ENCODE data around the gene IFT122. TPM values are rescaled to one million over a fixed set of nuclear protein-coding genes. Genes with fewer than 3 reads are reported as not detected.

The IFT122 gene
- total RNA-seq, 1 donor from 2014 or later = 41.6 TPM

DNA sequence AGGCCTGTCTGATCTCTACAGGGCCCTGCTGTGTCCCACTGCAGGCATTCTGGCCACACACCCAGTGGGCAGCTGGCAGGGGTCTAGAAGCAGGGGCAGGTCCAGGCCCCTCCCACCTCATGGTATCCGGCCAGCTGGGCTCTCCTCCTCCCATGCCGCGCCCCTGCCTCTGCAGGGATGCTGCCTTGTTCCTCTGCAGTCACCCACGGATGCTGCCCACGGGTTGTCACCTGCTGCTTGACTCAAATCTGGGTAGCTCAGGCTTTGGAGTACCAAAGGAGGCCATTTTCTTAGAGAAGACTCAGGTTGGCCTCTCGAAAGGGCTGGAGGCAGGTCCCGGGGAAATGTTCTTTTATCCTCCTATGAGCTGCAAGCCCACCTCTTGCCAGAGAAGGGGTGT lies 36.6 kb upstream of the IFT122 start:
- no peak overlapping the region for H3K4me3 Mint-ChIP-seq
- H3K27ac Mint-ChIP-seq = no peak overlapping the region
- TF ChIP-seq, protein P1, sequence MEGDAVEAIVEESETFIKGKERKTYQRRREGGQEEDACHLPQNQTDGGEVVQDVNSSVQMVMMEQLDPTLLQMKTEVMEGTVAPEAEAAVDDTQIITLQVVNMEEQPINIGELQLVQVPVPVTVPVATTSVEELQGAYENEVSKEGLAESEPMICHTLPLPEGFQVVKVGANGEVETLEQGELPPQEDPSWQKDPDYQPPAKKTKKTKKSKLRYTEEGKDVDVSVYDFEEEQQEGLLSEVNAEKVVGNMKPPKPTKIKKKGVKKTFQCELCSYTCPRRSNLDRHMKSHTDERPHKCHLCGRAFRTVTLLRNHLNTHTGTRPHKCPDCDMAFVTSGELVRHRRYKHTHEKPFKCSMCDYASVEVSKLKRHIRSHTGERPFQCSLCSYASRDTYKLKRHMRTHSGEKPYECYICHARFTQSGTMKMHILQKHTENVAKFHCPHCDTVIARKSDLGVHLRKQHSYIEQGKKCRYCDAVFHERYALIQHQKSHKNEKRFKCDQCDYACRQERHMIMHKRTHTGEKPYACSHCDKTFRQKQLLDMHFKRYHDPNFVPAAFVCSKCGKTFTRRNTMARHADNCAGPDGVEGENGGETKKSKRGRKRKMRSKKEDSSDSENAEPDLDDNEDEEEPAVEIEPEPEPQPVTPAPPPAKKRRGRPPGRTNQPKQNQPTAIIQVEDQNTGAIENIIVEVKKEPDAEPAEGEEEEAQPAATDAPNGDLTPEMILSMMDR (conservative IDR thresholded peaks at IDR 0.05) = no peak
- H3K9me3 Mint-ChIP-seq = no peaks in the 10 kb centered on the region
- H3K36me3 Mint-ChIP-seq = no peaks in the 10 kb centered on the region
- DNase-seq (ENCODE audit: extremely low spot score, unreplicated experiment) = no peak
- peaks cover 3% of the 10 kb centered on the region for H3K4me1 Mint-ChIP-seq (ENCODE audit: unreplicated experiment)
- no peaks in the 10 kb centered on the region for H3K27me3 Mint-ChIP-seq

DNA sequence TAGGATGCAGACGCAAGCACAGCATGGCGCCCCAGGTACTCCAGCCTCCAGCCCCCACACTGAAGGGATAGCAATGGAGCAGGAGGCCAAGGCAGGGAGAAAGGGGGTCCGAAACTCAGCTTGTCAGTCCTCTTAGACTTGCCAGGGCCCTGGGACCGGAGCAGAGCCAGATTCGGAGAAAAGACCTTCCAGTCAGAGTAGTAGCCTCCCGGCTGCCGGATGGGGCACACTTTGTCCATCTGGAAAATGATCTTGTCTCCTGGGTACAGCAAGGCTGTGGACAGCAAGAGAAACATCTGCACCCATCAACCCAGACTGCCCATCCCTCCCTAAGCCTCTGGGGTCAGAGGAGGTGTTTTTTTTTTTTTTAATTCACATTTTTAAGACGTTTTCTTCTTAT lies 35.9 kb upstream of the IFT122 start:
- no peaks in the 10 kb centered on the region for H3K4me1 Mint-ChIP-seq (ENCODE audit: unreplicated experiment)
- no peak for DNase-seq (ENCODE audit: extremely low spot score, unreplicated experiment)

GRCh38 chr3:129404610-129405009 lies 35.4 kb upstream of the IFT122 start:
- H3K27me3 Mint-ChIP-seq = no peaks in the 10 kb centered on the region

More for the DNA sequence above, 35.9 kb upstream of the IFT122 start:
- Mint-ChIP-seq H3K36me3 (no peaks in the 10 kb centered on the region), H3K27me3 (no peaks in the 10 kb centered on the region), H3K27ac (no peak overlapping the region), H3K4me3 (no peak overlapping the region), H3K9me3 (no peaks in the 10 kb centered on the region)
- TF ChIP-seq, protein P1 (conservative IDR thresholded peaks at IDR 0.05) = no peak

GRCh38 chr3:129409541-129409940 lies 30.5 kb upstream of the IFT122 start:
- no peak for DNase-seq (ENCODE audit: extremely low spot score, unreplicated experiment)
- TF ChIP-seq, protein P1 (conservative IDR thresholded peaks at IDR 0.05) = no peak
- Mint-ChIP-seq H3K4me3 (no peak overlapping the region), H3K27me3 (no peaks in the 10 kb centered on the region), H3K27ac (no peak overlapping the region), H3K4me1 (ENCODE audit: unreplicated experiment) (peaks cover 4% of the 10 kb centered on the region), H3K36me3 (no peaks in the 10 kb centered on the region), H3K9me3 (no peaks in the 10 kb centered on the region)

More at GRCh38 chr3:129404610-129405009, 35.4 kb upstream of the IFT122 start:
- no peaks in the 10 kb centered on the region for H3K9me3 Mint-ChIP-seq
- no peaks in the 10 kb centered on the region for H3K4me1 Mint-ChIP-seq (ENCODE audit: unreplicated experiment)
- no peak overlapping the region for H3K27ac Mint-ChIP-seq
- no peak for DNase-seq (ENCODE audit: extremely low spot score, unreplicated experiment)
- TF ChIP-seq, protein P1 (conservative IDR thresholded peaks at IDR 0.05) = no peak
- H3K4me3 Mint-ChIP-seq = no peak overlapping the region
- no peaks in the 10 kb centered on the region for H3K36me3 Mint-ChIP-seq

DNA sequence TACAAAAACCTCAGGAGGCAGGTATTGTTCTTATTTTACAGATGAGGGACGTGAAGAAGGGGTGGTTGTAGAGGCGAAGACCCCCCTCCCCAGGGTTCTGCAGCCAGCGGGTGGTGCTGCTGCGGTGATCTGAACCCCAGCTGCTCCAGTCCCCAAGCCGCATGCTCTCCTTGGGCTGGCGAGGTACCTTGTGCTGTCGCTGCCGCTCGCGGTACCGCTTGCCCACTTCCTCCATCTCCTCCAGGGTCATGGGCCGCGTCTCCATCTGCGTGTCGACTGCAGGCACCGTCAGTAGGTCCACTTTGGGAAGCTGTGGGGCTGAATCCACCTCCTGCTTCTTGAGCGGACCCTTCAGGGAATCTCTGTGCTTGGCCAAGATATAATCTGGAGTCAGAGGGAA lies 29.1 kb upstream of the IFT122 start:
- TF ChIP-seq, protein P1 (conservative IDR thresholded peaks at IDR 0.05) = no peak
- no peaks in the 10 kb centered on the region for H3K9me3 Mint-ChIP-seq
- H3K4me1 Mint-ChIP-seq (ENCODE audit: unreplicated experiment) = peaks cover 4% of the 10 kb centered on the region
- no peaks in the 10 kb centered on the region for H3K36me3 Mint-ChIP-seq
- peaks cover 3% of the 10 kb centered on the region for H3K27me3 Mint-ChIP-seq
- no peak overlapping the region for H3K27ac Mint-ChIP-seq
- H3K4me3 Mint-ChIP-seq = no peak overlapping the region
- DNase-seq (ENCODE audit: extremely low spot score, unreplicated experiment) = no peak

All from type B pancreatic cell (in vitro differentiated cells).